Stimulated activated effector memory CD8-positive, alpha-beta T cell treated with anti-CD3 and anti-CD28 coated beads, Interleukin-12 subunit alpha, Interleukin-12 subunit beta, amount 100 ng/mL, for 72 hours (primary cell): Measurements from ENCODE around the gene CTCF.

Experiments
- ATAC-seq: fragments of 150-1000 bp; cut with Tn5 transposase; 2 replicates; pipeline ENCODE4 v1.10.0; 2021
- DNase-seq, 2 donors: peaks; one replicate each; pipeline ENCODE4 v3.0.0; 2021 to 2022; ENCODE audit warnings: low spot score in 2 of 2
- H3K27ac Mint-ChIP-seq: one replicate; pipeline ENCODE4 v1.8.0; 2022; ENCODE audit warnings: mild to moderate bottlenecking, mixed read lengths
- H3K36me3 Mint-ChIP-seq: one replicate; pipeline ENCODE4 v1.8.0; 2022; ENCODE audit warnings: mild to moderate bottlenecking, mixed read lengths
- H3K4me1 Mint-ChIP-seq: one replicate; pipeline ENCODE4 v1.8.0; 2022; ENCODE audit warnings: mixed read lengths
- H3K4me3 Mint-ChIP-seq: one replicate; pipeline ENCODE4 v1.8.0; 2022; ENCODE audit warnings: mild to moderate bottlenecking, mixed read lengths
- H3K9me3 Mint-ChIP-seq: one replicate; pipeline ENCODE4 v1.8.0; 2022; ENCODE audit warnings: mixed read lengths

The CTCF gene

GRCh38 chr16:67657017-67657608, 94.8 kb downstream of the CTCF start:
- no peak for ATAC-seq
- Mint-ChIP-seq H3K4me3 (peak overlapping the region; percentile 90), H3K27ac (peak overlapping the region; percentile 17), H3K36me3 (peaks cover 72% of the 10 kb centered on the region), H3K4me1 (peaks cover 38% of the 10 kb centered on the region), H3K9me3 (no peaks in the 10 kb centered on the region)
- peak in 1 of 2 donors; percentile 47 for DNase-seq

- DNase-seq (no peak), ATAC-seq (no peak)
- Mint-ChIP-seq H3K27ac (no peak overlapping the region), H3K9me3 (no peaks in the 10 kb centered on the region), H3K4me3 (peak overlapping the region; percentile 90), H3K4me1 (peaks cover 38% of the 10 kb centered on the region), H3K36me3 (peaks cover 67% of the 10 kb centered on the region)
Observed at GRCh38 chr16:67657751-67658518, 95.6 kb downstream of the CTCF start.

- Mint-ChIP-seq H3K4me3 (peak overlapping the region; percentile 90), H3K9me3 (no peaks in the 10 kb centered on the region), H3K27ac (peak overlapping the region; percentile 89), H3K36me3 (peaks cover 61% of the 10 kb centered on the region), H3K4me1 (peaks cover 40% of the 10 kb centered on the region)
- DNase-seq, result peak in 1 of 2 donors; percentile 55
- ATAC-seq, result no peak
Observed at GRCh38 chr16:67658849-67659674, 96.7 kb downstream of the CTCF start.

GRCh38 chr16:67659675-67660563, 97.6 kb downstream of the CTCF start, which contains the start of gene ACD:
TSS of gene ACD (minus strand) at chr16:67660260. CDS start at chr16:67660220, 40 bp downstream.
- peak; percentile 71 for ATAC-seq
- H3K36me3 Mint-ChIP-seq, result peaks cover 55% of the 10 kb centered on the region
- H3K4me3 Mint-ChIP-seq, result peak within 1 kb of the TSS; percentile 90
- peak; percentile 96 to 98 for DNase-seq
- H3K27ac Mint-ChIP-seq, result peak within 1 kb of the TSS; percentile 89
- peaks cover 49% of the 10 kb centered on the region for H3K4me1 Mint-ChIP-seq
- no peaks in the 10 kb centered on the region for H3K9me3 Mint-ChIP-seq

- no peaks in the 10 kb centered on the region for H3K9me3 Mint-ChIP-seq
- H3K36me3 Mint-ChIP-seq, result peaks cover 48% of the 10 kb centered on the region
- DNase-seq (peak; percentile 84 to 95), ATAC-seq (peak; percentile 90)
- H3K4me1 Mint-ChIP-seq, result peaks cover 46% of the 10 kb centered on the region
- peak within 1 kb of the TSS; percentile 89 for H3K27ac Mint-ChIP-seq
- peak within 1 kb of the TSS; percentile 90 for H3K4me3 Mint-ChIP-seq
Observed at GRCh38 chr16:67660564-67661028, 98.3 kb downstream of the CTCF start, which contains the start of gene PARD6A. TSS of gene PARD6A (plus strand) at chr16:67660960. CDS start at chr16:67661039, 79 bp downstream.

- H3K9me3 Mint-ChIP-seq, result no peaks in the 10 kb centered on the region
- DNase-seq, result no peak
- peaks cover 42% of the 10 kb centered on the region for H3K36me3 Mint-ChIP-seq
- H3K4me1 Mint-ChIP-seq, result peaks cover 43% of the 10 kb centered on the region
- peak overlapping the region; percentile 90 for H3K4me3 Mint-ChIP-seq
- peak overlapping the region; percentile 89 for H3K27ac Mint-ChIP-seq
- no peak for ATAC-seq
Observed at GRCh38 chr16:67661101-67661761, 98.9 kb downstream of the CTCF start.

- Mint-ChIP-seq H3K4me1 (peaks cover 45% of the 10 kb centered on the region), H3K4me3 (peak overlapping the region; percentile 90), H3K36me3 (peaks cover 36% of the 10 kb centered on the region), H3K27ac (no peak overlapping the region), H3K9me3 (no peaks in the 10 kb centered on the region)
- ATAC-seq (no peak), DNase-seq (no peak)
Observed at GRCh38 chr16:67661886-67662652, 99.7 kb downstream of the CTCF start.

GRCh38 chr16:67662653-67663010, 100.3 kb downstream of the CTCF start:
- Mint-ChIP-seq H3K4me1 (peaks cover 47% of the 10 kb centered on the region), H3K4me3 (no peak overlapping the region), H3K27ac (no peak overlapping the region), H3K36me3 (peaks cover 31% of the 10 kb centered on the region), H3K9me3 (no peaks in the 10 kb centered on the region)
- DNase-seq (no peak), ATAC-seq (no peak)

- peaks cover 24% of the 10 kb centered on the region for H3K36me3 Mint-ChIP-seq
- peaks cover 42% of the 10 kb centered on the region for H3K4me1 Mint-ChIP-seq
- DNase-seq (peak in 1 of 2 donors; percentile 72), ATAC-seq (no peak)
- H3K4me3 Mint-ChIP-seq, result no peak overlapping the region
- H3K9me3 Mint-ChIP-seq, result no peaks in the 10 kb centered on the region
- no peak overlapping the region for H3K27ac Mint-ChIP-seq
Observed at GRCh38 chr16:67663151-67663876, 101.0 kb downstream of the CTCF start.

- no peak overlapping the region for H3K27ac Mint-ChIP-seq
- H3K4me3 Mint-ChIP-seq, result no peak overlapping the region
- H3K9me3 Mint-ChIP-seq, result no peaks in the 10 kb centered on the region
- ATAC-seq (no peak), DNase-seq (no peak)
- H3K36me3 Mint-ChIP-seq, result peaks cover 21% of the 10 kb centered on the region
- H3K4me1 Mint-ChIP-seq, result peaks cover 37% of the 10 kb centered on the region
Observed at GRCh38 chr16:67663877-67664222, 101.5 kb downstream of the CTCF start.

- H3K4me1 Mint-ChIP-seq, result peaks cover 33% of the 10 kb centered on the region
- H3K36me3 Mint-ChIP-seq, result peaks cover 17% of the 10 kb centered on the region
- H3K4me3 Mint-ChIP-seq, result no peak overlapping the region
- peak overlapping the region; percentile 82 for H3K27ac Mint-ChIP-seq
- ATAC-seq, result no peak
- no peak for DNase-seq
- H3K9me3 Mint-ChIP-seq, result no peaks in the 10 kb centered on the region
Observed at GRCh38 chr16:67664258-67664657, 101.9 kb downstream of the CTCF start.

GRCh38 chr16:67664871-67665270, 102.5 kb downstream of the CTCF start:
- no peak for ATAC-seq
- peak overlapping the region; percentile 81 for H3K4me3 Mint-ChIP-seq
- no peaks in the 10 kb centered on the region for H3K9me3 Mint-ChIP-seq
- H3K4me1 Mint-ChIP-seq, result peaks cover 28% of the 10 kb centered on the region
- peak overlapping the region; percentile 82 for H3K27ac Mint-ChIP-seq
- H3K36me3 Mint-ChIP-seq, result peaks cover 13% of the 10 kb centered on the region
- DNase-seq, result no peak

- no peaks in the 10 kb centered on the region for H3K9me3 Mint-ChIP-seq
- ATAC-seq, result no peak
- no peak overlapping the region for H3K27ac Mint-ChIP-seq
- H3K4me1 Mint-ChIP-seq, result peaks cover 28% of the 10 kb centered on the region
- peak overlapping the region; percentile 81 for H3K4me3 Mint-ChIP-seq
- DNase-seq, result no peak
- peaks cover 9% of the 10 kb centered on the region for H3K36me3 Mint-ChIP-seq
Observed at GRCh38 chr16:67665598-67665997, 103.3 kb downstream of the CTCF start.
